IPS-20b (cell line): Measurements from ENCODE around the gene YWHAQ.
"Not testable (repeated sequence)": the region's sequence is repeated elsewhere in the genome, so short reads cannot be mapped to it uniquely, and the experiment has no call there.

Experiments used
- H3K27ac ChIP-seq: one replicate; pipeline ENCODE4 v1.5.1; 2013; ENCODE audit warnings: low read length
- H3K27me3 ChIP-seq: 2 replicates; pipeline ENCODE4 v1.6.1; 2013; ENCODE audit warnings: mild to moderate bottlenecking, low read length, inconsistent platforms; ENCODE audit not compliant: insufficient read depth
- H3K36me3 ChIP-seq: 2 replicates; pipeline ENCODE4 v1.6.1; 2013; ENCODE audit warnings: low read depth, mild to moderate bottlenecking, inconsistent platforms, low read length, moderate library complexity; ENCODE audit not compliant: insufficient read depth
- H3K4me1 ChIP-seq: 2 replicates; pipeline ENCODE4 v1.6.1; 2013; ENCODE audit warnings: mild to moderate bottlenecking, control low read depth, inconsistent platforms, low read length, moderate library complexity; ENCODE audit not compliant: insufficient read depth
- H3K4me3 ChIP-seq: 2 replicates; pipeline ENCODE4 v1.5.1; 2013; ENCODE audit warnings: mild to moderate bottlenecking, low read length, inconsistent platforms
- H3K9ac ChIP-seq: 2 replicates; pipeline ENCODE4 v1.6.1; 2013; ENCODE audit warnings: low read depth, mild to moderate bottlenecking, inconsistent platforms, low read length, moderate library complexity
- H3K9me3 ChIP-seq: 2 replicates; pipeline ENCODE4 v1.6.1; 2013; ENCODE audit warnings: mild to moderate bottlenecking, low read depth, low read length, inconsistent platforms; ENCODE audit not compliant: insufficient read depth

The YWHAQ gene

GRCh38 chr2:9555297-9556120, 75.3 kb downstream of the YWHAQ start, which contains the start of gene ADAM17:
TSS of gene ADAM17 (minus strand) at chr2:9555830. CDS start at chr2:9555605, 225 bp downstream.
- H3K27me3 ChIP-seq: no peaks in the 10 kb centered on the region
- no peaks in the 10 kb centered on the region for H3K36me3 ChIP-seq
- peak within 1 kb of the TSS; percentile 92 for H3K4me3 ChIP-seq
- no peaks in the 10 kb centered on the region for H3K9me3 ChIP-seq
- peak within 1 kb of the TSS; percentile 85 for H3K27ac ChIP-seq
- peak within 1 kb of the TSS; percentile 88 for H3K9ac ChIP-seq
- peaks cover 15% of the 10 kb centered on the region for H3K4me1 ChIP-seq

- Histone ChIP-seq H3K27ac (peak overlapping the region; percentile 85), H3K36me3 (no peaks in the 10 kb centered on the region), H3K4me3 (peak overlapping the region; percentile 92), H3K9ac (peak overlapping the region; percentile 88), H3K9me3 (no peaks in the 10 kb centered on the region), H3K4me1 (peaks cover 15% of the 10 kb centered on the region), H3K27me3 (no peaks in the 10 kb centered on the region)
These were observed 75.9 kb downstream of the YWHAQ start for GRCh38 chr2:9554921-9555296.

DNA sequence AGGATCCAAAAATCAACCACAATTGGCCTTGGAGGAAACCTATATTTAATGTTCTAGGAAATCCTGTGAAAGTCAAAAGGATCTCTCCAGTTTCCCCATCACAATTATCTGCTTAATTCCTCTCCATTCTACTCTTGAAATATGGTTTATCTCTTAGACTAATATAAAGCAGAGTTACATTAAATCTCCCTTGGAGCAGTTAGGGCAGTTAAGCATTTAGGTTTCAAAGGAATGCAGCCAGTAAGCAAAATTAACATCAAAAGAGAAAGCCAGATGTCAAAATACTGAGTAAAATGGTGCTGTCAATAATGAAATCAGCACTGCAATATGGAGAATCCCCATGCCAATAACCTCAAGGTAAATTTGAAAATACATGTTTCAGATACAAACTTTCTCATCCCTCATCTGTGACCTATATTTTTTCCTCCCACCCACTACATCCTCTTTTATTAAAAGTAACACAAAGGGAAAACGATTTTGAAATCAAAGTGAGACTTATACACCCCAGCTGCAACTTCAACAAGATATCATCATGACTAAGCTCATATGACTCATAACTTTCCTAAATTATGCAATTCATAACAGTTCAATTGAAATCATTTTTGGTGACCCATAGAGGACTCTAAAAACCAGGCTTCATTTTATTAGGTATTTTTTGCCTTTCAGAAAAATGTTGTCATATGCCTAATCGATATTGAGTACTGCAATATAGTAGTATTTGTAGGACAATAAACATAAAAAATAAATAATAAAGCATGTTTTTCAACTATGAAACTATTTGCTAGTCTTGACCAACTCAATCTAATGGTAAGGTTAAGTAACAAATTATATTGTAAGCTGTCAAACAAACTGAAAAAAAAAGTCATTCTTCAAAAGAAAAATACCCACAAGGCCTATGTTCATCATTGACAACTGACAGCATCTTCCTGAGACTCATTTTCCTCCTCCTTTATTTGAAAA, 78.3 kb downstream of the YWHAQ start:
- Histone ChIP-seq H3K4me3 (no peak overlapping the region), H3K27ac (no peak overlapping the region), H3K36me3 (no peaks in the 10 kb centered on the region), H3K27me3 (no peaks in the 10 kb centered on the region), H3K9ac (no peak overlapping the region), H3K4me1 (peaks cover 26% of the 10 kb centered on the region), H3K9me3 (no peaks in the 10 kb centered on the region)

DNA sequence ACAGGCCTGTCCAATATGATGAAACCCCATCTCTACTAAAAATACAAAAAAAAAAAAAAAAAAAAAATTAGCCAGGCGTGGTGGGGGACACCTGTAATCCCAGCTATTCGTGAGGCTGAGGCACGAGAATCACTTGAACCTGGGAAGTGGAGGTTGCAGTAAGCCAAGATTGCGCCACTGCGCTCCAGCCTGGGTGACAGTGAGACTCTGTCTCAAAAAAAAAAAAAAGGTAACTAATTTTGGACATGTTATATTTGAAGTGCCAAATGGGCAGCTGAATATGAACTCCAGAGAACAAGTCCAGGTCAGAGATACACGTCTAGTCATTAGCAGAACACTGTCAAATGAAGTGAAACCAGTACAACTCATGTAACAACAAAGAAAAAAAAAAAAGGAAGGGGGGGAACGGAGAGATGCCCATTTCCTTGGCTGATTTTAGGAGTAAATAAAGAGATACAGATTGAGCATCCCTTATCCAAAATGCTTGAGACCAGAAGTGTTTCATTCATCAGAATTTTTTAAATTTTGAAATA, 79.9 kb downstream of the YWHAQ start:
- H3K4me3 ChIP-seq, H3K9me3 ChIP-seq, H3K27ac ChIP-seq, H3K9ac ChIP-seq, H3K36me3 ChIP-seq, H3K27me3 ChIP-seq: not testable (repeated sequence)
- H3K4me1 ChIP-seq: peaks cover 25% of the 10 kb centered on the region

DNA sequence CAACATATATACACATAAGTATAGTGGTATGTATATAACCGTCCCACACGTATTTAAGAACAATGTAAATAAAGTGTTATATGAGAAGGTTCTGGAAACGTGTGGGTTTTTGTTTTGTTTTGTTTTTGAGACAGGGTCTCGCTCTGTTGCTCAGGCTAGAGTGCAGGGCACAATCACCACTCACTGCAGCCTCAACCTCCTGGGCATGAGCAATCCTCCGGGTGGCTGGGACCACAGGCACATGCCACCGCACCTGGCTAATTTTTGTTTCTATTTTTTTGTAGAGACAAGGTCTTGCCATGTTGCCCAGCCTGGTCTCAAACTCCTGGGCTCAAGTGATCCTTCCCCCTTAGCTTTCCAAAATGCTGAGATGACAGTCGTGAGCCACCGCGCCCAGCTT, 81.4 kb downstream of the YWHAQ start:
- Histone ChIP-seq H3K27me3 (no peaks in the 10 kb centered on the region), H3K4me3 (no peak overlapping the region), H3K4me1 (peaks cover 25% of the 10 kb centered on the region), H3K36me3 (no peaks in the 10 kb centered on the region), H3K9ac (no peak overlapping the region), H3K9me3 (no peaks in the 10 kb centered on the region), H3K27ac (no peak overlapping the region)

GRCh38 chr2:9548506-9548905, 82.3 kb downstream of the YWHAQ start:
- Histone ChIP-seq H3K27me3 (no peaks in the 10 kb centered on the region), H3K9me3 (no peaks in the 10 kb centered on the region), H3K4me3 (no peak overlapping the region), H3K36me3 (no peaks in the 10 kb centered on the region), H3K27ac (no peak overlapping the region), H3K4me1 (peaks cover 21% of the 10 kb centered on the region), H3K9ac (no peak overlapping the region)

GRCh38 chr2:9547262-9547991, 83.4 kb downstream of the YWHAQ start:
- no peak overlapping the region for H3K9ac ChIP-seq
- H3K27me3 ChIP-seq: no peaks in the 10 kb centered on the region
- no peak overlapping the region for H3K4me3 ChIP-seq
- no peaks in the 10 kb centered on the region for H3K9me3 ChIP-seq
- no peak overlapping the region for H3K27ac ChIP-seq
- no peaks in the 10 kb centered on the region for H3K36me3 ChIP-seq
- peaks cover 21% of the 10 kb centered on the region for H3K4me1 ChIP-seq

GRCh38 chr2:9545502-9545901, 85.3 kb downstream of the YWHAQ start:
- no peaks in the 10 kb centered on the region for H3K27me3 ChIP-seq
- H3K4me3 ChIP-seq: no peak overlapping the region
- no peaks in the 10 kb centered on the region for H3K36me3 ChIP-seq
- no peak overlapping the region for H3K27ac ChIP-seq
- H3K9ac ChIP-seq: no peak overlapping the region
- no peaks in the 10 kb centered on the region for H3K9me3 ChIP-seq
- H3K4me1 ChIP-seq: peaks cover 15% of the 10 kb centered on the region

- Histone ChIP-seq H3K27me3 (no peaks in the 10 kb centered on the region), H3K9me3 (no peaks in the 10 kb centered on the region), H3K27ac (no peak overlapping the region), H3K4me1 (peaks cover 14% of the 10 kb centered on the region), H3K36me3 (no peaks in the 10 kb centered on the region), H3K4me3 (no peak overlapping the region), H3K9ac (no peak overlapping the region)
These were observed 87.2 kb downstream of the YWHAQ start for GRCh38 chr2:9543557-9543956.

GRCh38 chr2:9539531-9539930, 91.3 kb downstream of the YWHAQ start:
- no peak overlapping the region for H3K27ac ChIP-seq
- H3K36me3 ChIP-seq: peaks cover 9% of the 10 kb centered on the region; the same call in 1 of the 2 replicates
- H3K9me3 ChIP-seq: no peaks in the 10 kb centered on the region
- no peak overlapping the region for H3K4me3 ChIP-seq
- no peak overlapping the region for H3K9ac ChIP-seq
- no peaks in the 10 kb centered on the region for H3K4me1 ChIP-seq
- no peaks in the 10 kb centered on the region for H3K27me3 ChIP-seq

GRCh38 chr2:9538000-9538507, 92.7 kb downstream of the YWHAQ start:
- Histone ChIP-seq H3K9ac (no peak overlapping the region), H3K9me3 (no peaks in the 10 kb centered on the region), H3K4me3 (no peak overlapping the region), H3K36me3 (peaks cover 14% of the 10 kb centered on the region), H3K27me3 (no peaks in the 10 kb centered on the region), H3K27ac (no peak overlapping the region), H3K4me1 (no peaks in the 10 kb centered on the region)
